ENCODE measurements around the gene KIF2C.
"Not testable (repeated sequence)": the region's sequence is repeated elsewhere in the genome, so short reads cannot be mapped to it uniquely, and the experiment has no call there.

KIF2C gene

GRCh38 chr1:44739307-44740178 lies at the start of gene KIF2C:
Gene KIF2C (plus strand): TSS chr1:44739837. CDS start chr1:44739933, 96 bp downstream.
- DNase-seq (ENCODE audit: insufficient read length, low spot score) (peak; percentile 99), FAIRE-seq (peak; percentile 96)

GRCh38 chr1:44693159-44693558 lies 46.5 kb upstream of the KIF2C start:
- peak; percentile 68 for FAIRE-seq
- no peak for DNase-seq (ENCODE audit: insufficient read length, low spot score)

- DNase-seq (ENCODE audit: insufficient read length, low spot score) (no peak), FAIRE-seq (no peak)
Observed at GRCh38 chr1:44693900-44694299, 45.7 kb upstream of the KIF2C start.

- DNase-seq (ENCODE audit: insufficient read length, low spot score) (no peak), FAIRE-seq (peak; percentile 98)
Observed at GRCh38 chr1:44694863-44695478, 44.7 kb upstream of the KIF2C start.

- DNase-seq (ENCODE audit: insufficient read length, low spot score), result no peak
Observed at GRCh38 chr1:44695671-44696070, 44.0 kb upstream of the KIF2C start.

GRCh38 chr1:44696101-44696500 lies 43.5 kb upstream of the KIF2C start:
- no peak for DNase-seq (ENCODE audit: insufficient read length, low spot score)
- FAIRE-seq, result no peak

More at GRCh38 chr1:44695671-44696070, 44.0 kb upstream of the KIF2C start:
- no peak for FAIRE-seq

GRCh38 chr1:44696789-44697345 lies 42.8 kb upstream of the KIF2C start:
- FAIRE-seq, result peak; percentile 94

GRCh38 chr1:44698138-44698537 lies 41.5 kb upstream of the KIF2C start:
- no peak for DNase-seq (ENCODE audit: insufficient read length, low spot score)
- FAIRE-seq, result peak; percentile 79

More at GRCh38 chr1:44696789-44697345, 42.8 kb upstream of the KIF2C start:
- no peak for DNase-seq (ENCODE audit: insufficient read length, low spot score)

GRCh38 chr1:44699375-44699774 lies 40.3 kb upstream of the KIF2C start:
- DNase-seq (ENCODE audit: insufficient read length, low spot score); FAIRE-seq: not testable (repeated sequence)

- FAIRE-seq, result no peak
- no peak for DNase-seq (ENCODE audit: insufficient read length, low spot score)
Observed at GRCh38 chr1:44700573-44700972, 39.1 kb upstream of the KIF2C start.

- FAIRE-seq, result no peak
- no peak for DNase-seq (ENCODE audit: insufficient read length, low spot score)
Observed at GRCh38 chr1:44701141-44701573, 38.5 kb upstream of the KIF2C start.

GRCh38 chr1:44705470-44705869 lies 34.2 kb upstream of the KIF2C start:
- FAIRE-seq, result no peak
- DNase-seq (ENCODE audit: insufficient read length, low spot score), result no peak

- DNase-seq (ENCODE audit: insufficient read length, low spot score) (no peak), FAIRE-seq (no peak)
Observed at GRCh38 chr1:44705938-44706337, 33.7 kb upstream of the KIF2C start.

- DNase-seq (ENCODE audit: insufficient read length, low spot score) (no peak), FAIRE-seq (no peak)
Observed at GRCh38 chr1:44707112-44707881, 32.3 kb upstream of the KIF2C start.

- DNase-seq (ENCODE audit: insufficient read length, low spot score), result no peak
- peak; percentile 85 for FAIRE-seq
Observed at GRCh38 chr1:44707959-44708831, 31.4 kb upstream of the KIF2C start.

GRCh38 chr1:44713321-44713781 lies 26.3 kb upstream of the KIF2C start:
- DNase-seq (ENCODE audit: insufficient read length, low spot score), result no peak
- FAIRE-seq, result peak; percentile 81

- FAIRE-seq (no peak), DNase-seq (ENCODE audit: insufficient read length, low spot score) (no peak)
Observed at GRCh38 chr1:44714532-44714931, 25.1 kb upstream of the KIF2C start.

- FAIRE-seq (peak; percentile 99), DNase-seq (ENCODE audit: insufficient read length, low spot score) (no peak)
Observed at GRCh38 chr1:44714944-44715571, 24.6 kb upstream of the KIF2C start.

GRCh38 chr1:44717156-44717555 lies 22.5 kb upstream of the KIF2C start:
- FAIRE-seq (peak; percentile 21), DNase-seq (ENCODE audit: insufficient read length, low spot score) (no peak)

Measured in GM19239 (cell line).